GM12873 (cell line): ENCODE measurements around the gene DNAJB11.
A peak's percentile ranks its signal among the peaks of the same experiment; 100 is the strongest.

Source experiments
- CTCF ChIP-seq: IDR thresholded peaks from 2 replicates; pipeline ENCODE4 v1.5.1; 2012; ENCODE audit warnings: low read depth, mild to moderate bottlenecking, moderate library complexity, low read length, control low read depth; ENCODE audit not compliant: insufficient read depth; ENCODE audit errors: missing control alignments

DNAJB11 gene

GRCh38 chr3:186599785-186600166, 29.3 kb downstream of the DNAJB11 start:
- no peak for TF ChIP-seq CTCF

- TF ChIP-seq CTCF, result no peak
These were observed 30.4 kb downstream of the DNAJB11 start for GRCh38 chr3:186600896-186601295.

- no peak for TF ChIP-seq CTCF
These were observed 32.6 kb downstream of the DNAJB11 start for GRCh38 chr3:186603159-186603558.

GRCh38 chr3:186605078-186605477, 34.6 kb downstream of the DNAJB11 start:
- no peak for TF ChIP-seq CTCF

- TF ChIP-seq CTCF, result no peak
These were observed 35.3 kb downstream of the DNAJB11 start for GRCh38 chr3:186605561-186606545.

- TF ChIP-seq CTCF, result no peak
These were observed 38.2 kb downstream of the DNAJB11 start for GRCh38 chr3:186608624-186609215.

GRCh38 chr3:186609247-186609868, 38.8 kb downstream of the DNAJB11 start:
- peak; percentile 44 for TF ChIP-seq CTCF
